GM10248 (cell line): ENCODE results near the gene CLIC6.

ENCODE experiments used
- CTCF ChIA-PET: fragments of 300-600 bp; sonication (Branson Sonifier 250); formaldehyde crosslinking; extraction: SDS; loops from one replicate; lab custom pipeline; 2021; ENCODE audit warnings: antibody characterized with exemption; lab: Yijun Ruan, JAX
- POLR2A ChIA-PET: fragments of 350-650 bp; sonication (Branson Sonifier 250); formaldehyde crosslinking; extraction: SDS; loops from one replicate; lab custom pipeline; 2020; ENCODE audit warnings: antibody characterized with exemption; lab: Yijun Ruan, JAX
- DNase-seq: peaks from one replicate; pipeline ENCODE4 v3.0.0; 2012; ENCODE audit errors: extremely low spot score
- TF ChIP-seq, protein P1 (sequence below): IDR thresholded peaks from 2 replicates; pipeline ENCODE4 v1.5.1; 2012; ENCODE audit warnings: mild to moderate bottlenecking, low read depth; ENCODE audit errors: extremely low read depth, missing control alignments, control extremely low read depth

The CLIC6 gene

GRCh38 chr21:34695434-34695833 is 26.6 kb downstream of the CLIC6 start:
- TF ChIP-seq, protein P1, sequence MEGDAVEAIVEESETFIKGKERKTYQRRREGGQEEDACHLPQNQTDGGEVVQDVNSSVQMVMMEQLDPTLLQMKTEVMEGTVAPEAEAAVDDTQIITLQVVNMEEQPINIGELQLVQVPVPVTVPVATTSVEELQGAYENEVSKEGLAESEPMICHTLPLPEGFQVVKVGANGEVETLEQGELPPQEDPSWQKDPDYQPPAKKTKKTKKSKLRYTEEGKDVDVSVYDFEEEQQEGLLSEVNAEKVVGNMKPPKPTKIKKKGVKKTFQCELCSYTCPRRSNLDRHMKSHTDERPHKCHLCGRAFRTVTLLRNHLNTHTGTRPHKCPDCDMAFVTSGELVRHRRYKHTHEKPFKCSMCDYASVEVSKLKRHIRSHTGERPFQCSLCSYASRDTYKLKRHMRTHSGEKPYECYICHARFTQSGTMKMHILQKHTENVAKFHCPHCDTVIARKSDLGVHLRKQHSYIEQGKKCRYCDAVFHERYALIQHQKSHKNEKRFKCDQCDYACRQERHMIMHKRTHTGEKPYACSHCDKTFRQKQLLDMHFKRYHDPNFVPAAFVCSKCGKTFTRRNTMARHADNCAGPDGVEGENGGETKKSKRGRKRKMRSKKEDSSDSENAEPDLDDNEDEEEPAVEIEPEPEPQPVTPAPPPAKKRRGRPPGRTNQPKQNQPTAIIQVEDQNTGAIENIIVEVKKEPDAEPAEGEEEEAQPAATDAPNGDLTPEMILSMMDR, result no peak
- ChIA-PET POLR2A (no interaction called here), CTCF (interaction anchor here (0.7 to 6.3 kb wide), 11 partner anchors 8 to 1246 kb away, joined by 3 to 49 read pairs (median 7); no protein-coding TSS in a partner anchor)
- DNase-seq, result peak; percentile 70

GRCh38 chr21:34696121-34696520 is 27.3 kb downstream of the CLIC6 start:
- no peak for DNase-seq
- POLR2A ChIA-PET, result no interaction called here
- CTCF ChIA-PET, result interaction anchor here (0.7 to 6.3 kb wide), 8 partner anchors 9 to 66 kb away, joined by 3 to 49 read pairs (median 7); no protein-coding TSS in a partner anchor
- TF ChIP-seq, protein P1, result no peak

DNA sequence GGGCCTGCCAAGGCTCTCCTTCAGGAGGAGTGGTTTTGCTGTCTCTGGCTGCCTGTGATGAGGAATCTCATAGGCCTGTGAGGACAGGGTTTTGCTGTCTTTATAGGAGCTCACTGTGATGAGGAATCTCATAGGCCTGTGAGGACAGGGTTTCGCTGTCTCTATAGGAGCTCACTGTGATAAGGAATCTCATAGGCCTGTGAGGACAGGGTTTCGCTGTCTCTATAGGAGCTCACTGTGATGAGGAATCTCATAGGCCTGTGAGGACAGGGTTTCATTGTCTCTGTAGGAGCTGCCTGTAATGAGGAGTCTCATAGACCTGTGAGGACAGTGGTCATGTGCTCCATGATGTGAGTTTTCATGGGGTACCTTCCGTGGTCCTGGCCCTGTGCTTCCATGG is 29.0 kb downstream of the CLIC6 start:
- DNase-seq, result no peak
- CTCF ChIA-PET, result interaction anchor here (1.3 to 6.3 kb wide), 3 partner anchors 10 to 25 kb away, joined by 4 to 49 read pairs (median 19); no protein-coding TSS in a partner anchor
- TF ChIP-seq, protein P1, result no peak
- POLR2A ChIA-PET, result no interaction called here

DNA sequence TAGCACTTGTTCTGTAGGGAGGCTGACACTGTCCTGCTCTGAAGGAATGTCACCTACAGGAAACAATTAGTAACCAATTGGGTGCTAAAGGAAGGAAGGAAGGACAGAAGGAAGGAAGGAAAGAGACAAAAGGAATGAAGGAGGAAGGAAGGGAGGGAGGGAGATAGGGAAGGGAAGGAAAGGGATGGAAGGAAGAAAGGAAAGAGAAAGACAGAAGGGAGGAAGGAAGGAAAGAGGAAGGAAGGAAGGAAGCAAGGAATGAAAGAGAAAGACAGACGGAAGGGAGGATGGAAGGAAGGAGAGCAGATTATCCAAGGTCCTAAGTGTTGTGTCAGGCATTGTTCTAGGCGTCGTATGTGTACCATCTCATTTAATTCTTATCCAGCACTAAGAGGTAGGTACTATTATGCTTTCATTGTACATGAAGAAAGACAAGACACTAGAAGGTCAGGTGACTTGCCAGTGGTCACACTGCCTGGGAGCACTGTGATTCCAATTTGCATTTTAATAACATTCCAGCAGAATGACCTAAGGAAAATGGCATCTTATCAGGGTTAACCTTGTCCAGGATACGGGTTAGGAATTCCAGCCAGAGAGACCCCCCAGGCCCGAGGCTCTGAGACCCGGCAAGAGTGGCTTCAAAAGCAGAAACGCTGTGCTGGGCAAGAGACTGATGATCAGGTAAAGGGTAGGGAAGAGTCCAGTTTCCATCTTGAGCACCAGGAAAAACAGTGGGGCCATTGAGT is 29.6 kb downstream of the CLIC6 start:
- ChIA-PET CTCF (interaction anchor here (1.3 to 6.3 kb wide), 3 partner anchors 11 to 25 kb away, joined by 4 to 49 read pairs (median 19); no protein-coding TSS in a partner anchor), POLR2A (no interaction called here)
- TF ChIP-seq, protein P1, result no peak
- no peak for DNase-seq

DNA sequence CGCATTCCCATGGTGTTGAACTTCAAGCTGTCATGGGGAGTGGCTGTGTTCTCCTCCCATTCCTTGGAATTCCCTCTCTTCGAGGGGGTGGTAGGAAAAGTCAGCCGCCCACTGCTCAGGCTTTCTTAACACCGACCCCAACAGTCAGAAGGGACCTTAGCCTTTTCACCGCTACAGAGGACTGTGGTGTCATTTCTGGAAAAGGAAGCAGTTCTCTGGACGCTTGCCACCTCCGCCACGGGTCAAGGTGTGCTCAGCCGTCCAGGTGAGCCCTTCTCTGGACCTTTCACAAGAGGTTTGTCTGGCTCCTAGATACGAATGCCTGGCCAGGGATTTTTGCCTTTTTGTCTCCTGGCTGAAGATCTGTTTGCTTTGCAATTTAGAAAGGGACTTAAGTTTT is 31.8 kb downstream of the CLIC6 start:
- CTCF ChIA-PET, result no interaction called here
- POLR2A ChIA-PET, result no interaction called here
- TF ChIP-seq, protein P1, result no peak

GRCh38 chr21:34701726-34702125 is 32.9 kb downstream of the CLIC6 start:
- DNase-seq, result no peak
- CTCF ChIA-PET, result interaction anchor here (0.7 kb wide), 1 partner anchor 9 kb away, joined by 3 read pairs; no protein-coding TSS in a partner anchor
- POLR2A ChIA-PET, result no interaction called here
- TF ChIP-seq, protein P1, result no peak

More for the DNA sequence above, 31.8 kb downstream of the CLIC6 start:
- DNase-seq, result no peak
